ENCODE results near the gene ROR2. TPM values are rescaled to one million over a fixed set of nuclear protein-coding genes. Genes with fewer than 3 reads are reported as not detected.

Gene ROR2
- total RNA-seq, 2 donors from 2014 or later, result 0.11 TPM; not detected in 1

GRCh38 chr9:91583161-91583875 is 366.7 kb downstream of the ROR2 start:
- Mint-ChIP-seq H3K27me3 (peaks cover under 1 to 9% of the 10 kb centered on the region in 2 donors), H3K27ac (no peak overlapping the region), H3K4me3 (no peak overlapping the region), H3K36me3 (no peaks in the 10 kb centered on the region), H3K9me3 (peaks cover 4% of the 10 kb centered on the region), H3K4me1 (ENCODE audit: low read depth in 2 of 2) (peaks cover 15 to 16% of the 10 kb centered on the region in 2 donors)
- DNase-seq (ENCODE audit: low spot score) (no peak), ATAC-seq (no peak)

- H3K4me3 Mint-ChIP-seq, result no peak overlapping the region
- H3K4me1 Mint-ChIP-seq (ENCODE audit: low read depth in 2 of 2), result peaks cover 15 to 16% of the 10 kb centered on the region in 2 donors
- peaks cover 4% of the 10 kb centered on the region for H3K9me3 Mint-ChIP-seq
- H3K27me3 Mint-ChIP-seq, result peaks cover 0 to 8% of the 10 kb centered on the region in 2 donors
- no peak overlapping the region for H3K27ac Mint-ChIP-seq
- no peaks in the 10 kb centered on the region for H3K36me3 Mint-ChIP-seq
- ATAC-seq, result no peak
- no peak for DNase-seq (ENCODE audit: low spot score)
These were observed 367.8 kb downstream of the ROR2 start for GRCh38 chr9:91582181-91582580.

GRCh38 chr9:91580136-91580535 is 369.9 kb downstream of the ROR2 start:
- peak; percentile 89 to 90 for ATAC-seq
- Mint-ChIP-seq H3K27me3 (peaks cover 0 to 8% of the 10 kb centered on the region in 2 donors), H3K4me1 (ENCODE audit: low read depth in 2 of 2) (peaks cover 15 to 16% of the 10 kb centered on the region in 2 donors), H3K9me3 (peaks cover 4% of the 10 kb centered on the region), H3K36me3 (no peaks in the 10 kb centered on the region), H3K27ac (no peak overlapping the region), H3K4me3 (no peak overlapping the region)
- DNase-seq (ENCODE audit: low spot score), result no peak

GRCh38 chr9:91578911-91579310 is 371.1 kb downstream of the ROR2 start:
- ATAC-seq (no peak), DNase-seq (ENCODE audit: low spot score) (no peak)
- Mint-ChIP-seq H3K36me3 (no peaks in the 10 kb centered on the region), H3K4me1 (ENCODE audit: low read depth in 2 of 2) (peaks cover 15 to 16% of the 10 kb centered on the region in 2 donors), H3K9me3 (peaks cover 4% of the 10 kb centered on the region), H3K4me3 (no peak overlapping the region), H3K27ac (no peak overlapping the region), H3K27me3 (peaks cover 0 to 8% of the 10 kb centered on the region in 2 donors)

DNA sequence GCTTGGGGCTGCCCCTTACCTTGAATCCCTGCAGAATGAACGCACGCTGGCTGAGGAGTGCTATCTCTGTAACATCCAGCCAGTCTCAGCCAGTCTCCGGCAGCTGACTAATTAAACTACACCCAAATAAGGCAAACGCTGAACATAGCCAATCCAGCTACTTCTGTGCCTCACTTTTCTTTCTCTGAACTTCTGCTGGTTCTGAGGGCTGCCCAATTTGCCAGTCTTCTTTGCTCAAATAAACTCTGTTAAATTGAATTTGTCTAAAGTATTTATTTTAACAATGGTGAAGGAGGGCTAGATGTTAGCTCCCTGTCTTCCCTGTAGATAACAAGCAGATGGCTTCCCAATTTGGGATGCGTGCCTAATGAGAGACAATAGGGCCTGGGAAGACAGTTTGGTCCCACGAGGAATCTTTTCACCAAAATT is 372.4 kb downstream of the ROR2 start:
- H3K4me1 Mint-ChIP-seq (ENCODE audit: low read depth in 2 of 2), result peaks cover 15 to 16% of the 10 kb centered on the region in 2 donors
- no peaks in the 10 kb centered on the region for H3K36me3 Mint-ChIP-seq
- no peak overlapping the region for H3K27ac Mint-ChIP-seq
- no peak overlapping the region for H3K4me3 Mint-ChIP-seq
- H3K27me3 Mint-ChIP-seq, result peaks cover 5 to 10% of the 10 kb centered on the region in 2 donors
- DNase-seq (ENCODE audit: low spot score), result no peak
- H3K9me3 Mint-ChIP-seq, result no peaks in the 10 kb centered on the region
- ATAC-seq, result no peak

GRCh38 chr9:91572811-91573210 is 377.2 kb downstream of the ROR2 start:
- no peak for DNase-seq (ENCODE audit: low spot score)
- H3K27me3 Mint-ChIP-seq, result peaks cover 22 to 30% of the 10 kb centered on the region in 2 donors
- H3K4me3 Mint-ChIP-seq, result no peak overlapping the region
- no peaks in the 10 kb centered on the region for H3K4me1 Mint-ChIP-seq (ENCODE audit: low read depth in 2 of 2)
- H3K27ac Mint-ChIP-seq, result no peak overlapping the region
- ATAC-seq, result no peak
- no peaks in the 10 kb centered on the region for H3K36me3 Mint-ChIP-seq
- H3K9me3 Mint-ChIP-seq, result no peaks in the 10 kb centered on the region

- Mint-ChIP-seq H3K4me1 (ENCODE audit: low read depth in 2 of 2) (no peaks in the 10 kb centered on the region), H3K4me3 (no peak overlapping the region), H3K9me3 (no peaks in the 10 kb centered on the region), H3K36me3 (no peaks in the 10 kb centered on the region), H3K27ac (no peak overlapping the region), H3K27me3 (peaks cover 22 to 30% of the 10 kb centered on the region in 2 donors)
- DNase-seq (ENCODE audit: low spot score) (no peak), ATAC-seq (no peak)
These were observed 378.0 kb downstream of the ROR2 start for GRCh38 chr9:91572044-91572443.

DNA sequence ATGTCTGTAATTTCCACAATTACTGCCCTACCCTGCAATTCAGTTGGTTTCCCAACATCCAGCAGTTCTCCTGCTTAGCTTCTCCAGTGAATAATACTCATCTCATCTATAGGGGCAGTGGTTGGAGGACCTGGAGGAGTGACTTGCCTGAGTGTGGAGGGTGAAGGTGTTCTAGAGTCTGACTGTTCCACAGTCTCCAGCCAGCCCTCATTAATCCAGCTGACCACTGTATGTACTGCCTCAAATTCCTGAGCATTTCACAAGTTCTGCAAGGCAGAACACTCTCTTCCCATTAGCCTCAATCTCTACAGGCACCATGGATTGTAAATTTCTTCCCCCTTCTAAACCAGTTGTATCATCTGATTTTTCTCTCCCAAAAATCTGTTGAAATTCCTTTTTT is 379.0 kb downstream of the ROR2 start:
- Mint-ChIP-seq H3K27ac (no peak overlapping the region), H3K9me3 (no peaks in the 10 kb centered on the region), H3K4me1 (ENCODE audit: low read depth in 2 of 2) (no peaks in the 10 kb centered on the region), H3K27me3 (peaks cover 22 to 30% of the 10 kb centered on the region in 2 donors), H3K36me3 (no peaks in the 10 kb centered on the region), H3K4me3 (no peak overlapping the region)
- DNase-seq (ENCODE audit: low spot score) (no peak), ATAC-seq (no peak)

DNA sequence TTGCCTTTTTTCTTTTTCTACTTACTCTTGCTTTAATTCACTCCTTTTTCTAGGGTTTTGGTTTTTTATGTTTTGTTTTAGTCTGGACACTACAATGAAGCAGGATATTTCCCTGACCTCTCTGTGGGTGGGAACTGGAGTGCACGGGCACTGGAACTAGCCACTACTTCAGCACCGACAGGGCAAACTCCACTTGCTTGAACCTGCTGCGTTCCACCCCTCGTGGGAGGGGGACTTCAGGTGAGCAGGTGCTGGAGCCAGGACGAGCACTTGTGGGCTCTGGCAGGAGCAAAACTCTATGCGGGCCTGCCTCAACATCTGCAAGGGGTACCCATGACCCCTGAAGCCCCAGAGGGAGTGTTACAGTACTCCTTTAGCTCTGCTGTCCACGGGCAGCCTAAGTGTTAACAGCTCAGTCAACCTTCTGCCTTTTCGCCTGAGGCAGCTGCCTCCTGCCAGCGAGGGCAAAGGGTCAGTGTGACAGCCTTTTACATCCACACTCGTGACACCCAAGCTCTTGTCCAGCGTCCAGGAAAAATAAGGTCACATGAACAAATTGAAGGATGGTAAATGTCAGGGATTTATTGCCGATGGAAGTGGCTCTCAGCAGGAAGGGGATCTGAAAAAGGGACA is 382.3 kb downstream of the ROR2 start:
- ATAC-seq, result no peak
- Mint-ChIP-seq H3K27ac (no peak overlapping the region), H3K27me3 (peaks cover 20 to 22% of the 10 kb centered on the region in 2 donors)

GRCh38 chr9:91564081-91564670 is 385.9 kb downstream of the ROR2 start:
- H3K9me3 Mint-ChIP-seq, result no peaks in the 10 kb centered on the region
- H3K27me3 Mint-ChIP-seq, result peaks cover 12 to 20% of the 10 kb centered on the region in 2 donors
- no peak overlapping the region for H3K4me3 Mint-ChIP-seq
- no peak for DNase-seq (ENCODE audit: low spot score)
- peaks cover 0 to 3% of the 10 kb centered on the region in 2 donors for H3K4me1 Mint-ChIP-seq (ENCODE audit: low read depth in 2 of 2)
- no peak overlapping the region for H3K27ac Mint-ChIP-seq
- no peaks in the 10 kb centered on the region for H3K36me3 Mint-ChIP-seq
- ATAC-seq, result no peak

More for the DNA sequence above, 382.3 kb downstream of the ROR2 start:
- no peak for DNase-seq (ENCODE audit: low spot score)
- H3K4me1 Mint-ChIP-seq (ENCODE audit: low read depth in 2 of 2), result no peaks in the 10 kb centered on the region
- no peak overlapping the region for H3K4me3 Mint-ChIP-seq
- H3K9me3 Mint-ChIP-seq, result no peaks in the 10 kb centered on the region
- no peaks in the 10 kb centered on the region for H3K36me3 Mint-ChIP-seq

- peaks cover 0 to 3% of the 10 kb centered on the region in 2 donors for H3K4me1 Mint-ChIP-seq (ENCODE audit: low read depth in 2 of 2)
- no peaks in the 10 kb centered on the region for H3K9me3 Mint-ChIP-seq
- no peak overlapping the region for H3K27ac Mint-ChIP-seq
- no peak overlapping the region for H3K4me3 Mint-ChIP-seq
- H3K27me3 Mint-ChIP-seq, result peaks cover 24 to 32% of the 10 kb centered on the region in 2 donors
- DNase-seq (ENCODE audit: low spot score) (no peak), ATAC-seq (no peak)
- no peaks in the 10 kb centered on the region for H3K36me3 Mint-ChIP-seq
These were observed 387.6 kb downstream of the ROR2 start for GRCh38 chr9:91562416-91562815.

GRCh38 chr9:91560301-91560700 is 389.7 kb downstream of the ROR2 start:
- H3K27me3 Mint-ChIP-seq, result peaks cover 27 to 32% of the 10 kb centered on the region in 2 donors
- no peak for DNase-seq (ENCODE audit: low spot score)
- ATAC-seq, result no peak

DNA sequence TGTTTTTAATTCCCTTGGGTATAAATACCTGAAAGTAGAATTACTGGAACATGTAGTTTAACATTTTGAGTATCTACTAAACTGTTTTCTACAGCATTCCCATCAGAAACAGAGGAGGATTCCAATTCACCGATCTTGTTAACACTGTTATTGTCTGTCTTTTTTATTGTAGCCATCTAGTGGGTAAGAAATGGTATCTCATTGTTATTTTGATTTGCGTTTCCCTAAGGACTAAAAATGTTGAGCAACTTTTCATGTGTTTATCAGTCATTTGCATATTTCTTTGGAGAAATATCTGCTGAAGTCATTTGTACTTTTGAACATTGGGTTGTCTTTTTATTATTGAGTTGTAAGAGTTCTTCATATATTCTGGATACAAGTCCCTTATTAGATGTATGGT is 391.1 kb downstream of the ROR2 start:
- Mint-ChIP-seq H3K9me3 (no peaks in the 10 kb centered on the region), H3K27ac (no peak overlapping the region), H3K4me1 (ENCODE audit: low read depth in 2 of 2) (peaks cover 0 to 3% of the 10 kb centered on the region in 2 donors), H3K4me3 (no peak overlapping the region), H3K36me3 (no peaks in the 10 kb centered on the region), H3K27me3 (peaks cover 27 to 32% of the 10 kb centered on the region in 2 donors)
- DNase-seq (ENCODE audit: low spot score), result no peak
- ATAC-seq, result no peak

More at GRCh38 chr9:91560301-91560700, 389.7 kb downstream of the ROR2 start:
- no peaks in the 10 kb centered on the region for H3K9me3 Mint-ChIP-seq
- no peaks in the 10 kb centered on the region for H3K36me3 Mint-ChIP-seq
- no peak overlapping the region for H3K27ac Mint-ChIP-seq
- no peak overlapping the region for H3K4me3 Mint-ChIP-seq
- H3K4me1 Mint-ChIP-seq (ENCODE audit: low read depth in 2 of 2), result peaks cover 0 to 3% of the 10 kb centered on the region in 2 donors

- Mint-ChIP-seq H3K4me3 (no peak overlapping the region), H3K9me3 (no peaks in the 10 kb centered on the region), H3K4me1 (ENCODE audit: low read depth in 2 of 2) (peaks cover 0 to 3% of the 10 kb centered on the region in 2 donors), H3K36me3 (no peaks in the 10 kb centered on the region), H3K27ac (no peak overlapping the region), H3K27me3 (peaks cover 26 to 32% of the 10 kb centered on the region in 2 donors)
- no peak for DNase-seq (ENCODE audit: low spot score)
- ATAC-seq, result no peak
These were observed 391.6 kb downstream of the ROR2 start for GRCh38 chr9:91558395-91558794.

Data from natural killer cell treated with Interleukin-12 subunit alpha and Interleukin-12 subunit beta and Interleukin-15 and Interleukin-18, amount 100 ng/mL, for 72 hours (primary cell).